GM23338 (cell line): ENCODE data around the gene DOK7. TPM values are rescaled to one million over a fixed set of nuclear protein-coding genes. Genes with fewer than 3 reads are reported as not detected.

Experiments used
- ATAC-seq: fragments of 200-7000 bp; cut with Tn5 transposase; 3 replicates; pipeline ENCODE4 v1.9.1; 2020
- DNase-seq: peaks from one replicate; pipeline ENCODE4 v3.0.0-alpha.2; 2015; ENCODE audit warnings: low spot score
- H2AFZ ChIP-seq: fragments of 200-600 bp; sonication (generic); 2 replicates; pipeline ENCODE4 v1.8.0; 2016; ENCODE audit warnings: antibody characterized with exemption, mild to moderate bottlenecking, moderate library complexity
- H3F3A ChIP-seq: fragments of 200-600 bp; sonication (generic); replicated peaks from 2 replicates; pipeline ENCODE4 v1.8.0; 2017; ENCODE audit warnings: antibody characterized with exemption, mixed run types, low read depth
- H3K27ac ChIP-seq: fragments of 200-600 bp; sonication (generic); 2 replicates; pipeline ENCODE4 v1.6.1; 2016; ENCODE audit warnings: low read depth
- H3K27me3 ChIP-seq: fragments of 200-600 bp; sonication (generic); 2 replicates; pipeline ENCODE4 v1.8.0; 2016; ENCODE audit warnings: mild to moderate bottlenecking, mixed run types, moderate library complexity; ENCODE audit not compliant: insufficient read depth
- H3K36me3 ChIP-seq: fragments of 200-600 bp; sonication (generic); 2 replicates; pipeline ENCODE4 v1.8.0; 2016; ENCODE audit warnings: mild to moderate bottlenecking; ENCODE audit not compliant: insufficient read depth
- H3K4me1 ChIP-seq: fragments of 200-600 bp; sonication (generic); 2 replicates; pipeline ENCODE4 v1.8.0; 2016; ENCODE audit warnings: mild to moderate bottlenecking, moderate library complexity; ENCODE audit not compliant: insufficient read depth
- H3K4me2 ChIP-seq: fragments of 200-600 bp; sonication (generic); 2 replicates; pipeline ENCODE4 v1.7.1; 2017; ENCODE audit warnings: mixed run types
- H3K4me3 ChIP-seq: fragments of 200-600 bp; sonication (generic); 2 replicates; pipeline ENCODE4 v1.6.1; 2016; ENCODE audit warnings: mixed run types
- H3K79me2 ChIP-seq: fragments of 200-600 bp; sonication (generic); replicated peaks from 2 replicates; pipeline ENCODE4 v1.8.0; 2017; ENCODE audit warnings: mild to moderate bottlenecking; ENCODE audit not compliant: insufficient read depth
- H3K9me2 ChIP-seq: fragments of 200-600 bp; sonication (generic); 2 replicates; pipeline ENCODE4 v1.8.0; 2017; ENCODE audit not compliant: insufficient read depth
- H4K20me1 ChIP-seq: fragments of 200-600 bp; sonication (generic); replicated peaks from 2 replicates; pipeline ENCODE4 v1.8.0; 2017; ENCODE audit warnings: mild to moderate bottlenecking; ENCODE audit not compliant: insufficient read depth
- H3K27ac Mint-ChIP-seq: 2 replicates; pipeline ENCODE4 v1.8.0; 2020; ENCODE audit warnings: inconsistent platforms, mild to moderate bottlenecking, moderate library complexity, mixed read lengths
- H3K27me3 Mint-ChIP-seq: 3 replicates; pipeline ENCODE4 v1.8.0; 2022; ENCODE audit warnings: low read depth, mild to moderate bottlenecking, moderate library complexity, mixed read lengths, inconsistent platforms; ENCODE audit not compliant: insufficient read depth, poor library complexity
- H3K36me3 Mint-ChIP-seq: 3 replicates; pipeline ENCODE4 v1.8.0; 2021; ENCODE audit warnings: low read depth, mild to moderate bottlenecking, inconsistent platforms, moderate library complexity, mixed read lengths
- H3K4me1 Mint-ChIP-seq: 3 replicates; pipeline ENCODE4 v1.8.0; 2020; ENCODE audit warnings: mild to moderate bottlenecking, inconsistent platforms, mixed read lengths
- H3K4me3 Mint-ChIP-seq: 3 replicates; pipeline ENCODE4 v1.8.0; 2021; ENCODE audit warnings: moderate library complexity, mild to moderate bottlenecking, inconsistent platforms, mixed read lengths
- H3K9me3 Mint-ChIP-seq: 3 replicates; pipeline ENCODE4 v1.8.0; 2020; ENCODE audit warnings: moderate library complexity, mild to moderate bottlenecking, inconsistent platforms, mixed read lengths
- CREB1 ChIP-seq: fragments of 250-450 bp; sonication (Bioruptor Pico); IDR thresholded peaks from 2 replicates; pipeline ENCODE4 v1.5.0; 2020; ENCODE audit warnings: low read depth, mild to moderate bottlenecking, moderate library complexity
- CTCF ChIP-seq, 2 experiments: fragments of 200-600 bp in 1 of 2; sonication (generic) in 1 of 2; conservative IDR thresholded peaks; 2 replicates each; pipeline versions ENCODE4 v1.5.1 to v1.6.1; 2016 to 2017; ENCODE audit warnings: antibody characterized with exemption in 2 of 2, low read depth in 2 of 2, mild to moderate bottlenecking in 2 of 2, moderate library complexity in 1 of 2
- ETS1 ChIP-seq: IDR thresholded peaks from 2 replicates; pipeline ENCODE4 v1.6.1; 2016; ENCODE audit warnings: antibody characterized with exemption
- EZH2 ChIP-seq: fragments of 200-600 bp; sonication (generic); IDR thresholded peaks from one replicate; pipeline ENCODE4 v1.8.0; 2017; ENCODE audit warnings: antibody characterized with exemption, mild to moderate bottlenecking, low read depth; ENCODE audit not compliant: unreplicated experiment
- JUNB ChIP-seq: IDR thresholded peaks from one replicate; pipeline ENCODE4 v1.6.1; 2016; ENCODE audit warnings: antibody characterized with exemption; ENCODE audit not compliant: unreplicated experiment
- NANOG ChIP-seq: IDR thresholded peaks from 2 replicates; pipeline ENCODE4 v1.6.1; 2016; ENCODE audit warnings: antibody characterized with exemption, borderline replicate concordance
- REST ChIP-seq: IDR thresholded peaks from one replicate; pipeline ENCODE4 v1.6.1; 2018; ENCODE audit warnings: antibody characterized with exemption; ENCODE audit not compliant: unreplicated experiment
- STAT1 ChIP-seq: IDR thresholded peaks from one replicate; pipeline ENCODE4 v1.6.1; 2016; ENCODE audit warnings: antibody characterized with exemption; ENCODE audit not compliant: unreplicated experiment
- ZNF331 ChIP-seq: fragments of 250-450 bp; sonication (Bioruptor Pico); IDR thresholded peaks from 2 replicates; pipeline ENCODE4 v1.5.0; 2020; ENCODE audit warnings: low read depth, mild to moderate bottlenecking, moderate library complexity
- polyA plus RNA-seq: library from polyadenylated mRNA; unstranded; fragments of >200 nt; fragmentation: Nextera tagmentation; extraction: Ambion mirVana; gene quantifications from 2 replicates; pipeline ENCODE4 v1.2.1, GENCODE V29; 2016
- total RNA-seq: library from RNA; depleted of rRNA; stranded (reverse); fragments of >200 nt; shearing (Covaris generic); gene quantifications from 2 replicates; pipeline ENCODE4 v1.2.3, GENCODE V29; 2014

The DOK7 gene
- total and polyA plus RNA-seq, 2 experiments from 2014 or later: 0.34 to 0.52 TPM

DNA sequence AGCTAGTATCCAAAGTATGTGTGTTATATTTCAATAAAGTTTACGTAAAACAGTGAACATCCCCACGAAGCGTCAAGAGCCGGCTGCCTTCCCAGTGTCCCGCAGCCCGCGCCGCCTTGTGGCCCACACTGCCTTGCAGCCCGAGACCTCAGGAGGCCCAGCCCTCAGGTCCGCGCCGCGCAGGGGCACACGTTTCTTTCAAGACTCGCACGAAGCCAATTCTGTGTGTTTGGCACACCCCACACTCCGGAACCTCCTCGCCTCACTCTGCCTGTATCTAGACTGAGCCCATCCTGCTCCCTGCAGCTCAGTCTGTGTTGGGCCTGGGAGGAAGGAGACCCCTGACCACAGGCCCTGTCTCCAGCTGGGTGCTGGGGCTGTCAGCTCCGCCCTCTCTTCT is 63.4 kb downstream of the DOK7 start:
- TF ChIP-seq ZNF331 (CRISPR knock-in tag) (no peak), CREB1 (CRISPR knock-in tag) (no peak), EZH2 (no peak), STAT1 (no peak), CTCF (conservative IDR thresholded peaks at IDR 0.05; ENCODE audit: low read depth in 2 of 2) (no peak), ETS1 (no peak), NANOG (no peak)

GRCh38 chr4:3527101-3527913 is 64.2 kb downstream of the DOK7 start:
- no peak overlapping the region for H3K4me3 Mint-ChIP-seq
- no peak for TF ChIP-seq REST
- TF ChIP-seq JUNB: no peak
- no peak for TF ChIP-seq EZH2

More for the DNA sequence above, 63.4 kb downstream of the DOK7 start:
- H3K4me1 ChIP-seq: peaks cover 11% of the 10 kb centered on the region; the same call in 1 of the 2 replicates
- no peak; the same call in 2 of the 3 replicates for ATAC-seq
- no peaks in the 10 kb centered on the region for H3K9me3 Mint-ChIP-seq
- H3K4me1 Mint-ChIP-seq: peaks cover 22% of the 10 kb centered on the region
- no peak overlapping the region for H3K4me3 Mint-ChIP-seq
- H3K9me2 ChIP-seq: no peaks in the 10 kb centered on the region
- H3K27me3 Mint-ChIP-seq: peaks cover 7% of the 10 kb centered on the region
- DNase-seq: no peak
- H3K4me2 ChIP-seq: no peak overlapping the region
- H3K36me3 Mint-ChIP-seq: peaks cover 30% of the 10 kb centered on the region
- H3F3A ChIP-seq: no peaks in the 10 kb centered on the region
- H3K27me3 ChIP-seq: peaks cover 4% of the 10 kb centered on the region; the same call in 1 of the 2 replicates
- H4K20me1 ChIP-seq: peaks cover 28% of the 10 kb centered on the region
- no peak overlapping the region for H2AFZ ChIP-seq
- no peak overlapping the region for H3K4me3 ChIP-seq
- peaks cover 42% of the 10 kb centered on the region for H3K79me2 ChIP-seq
- peaks cover 14% of the 10 kb centered on the region; the same call in 1 of the 2 replicates for H3K36me3 ChIP-seq
- H3K27ac Mint-ChIP-seq: no peak overlapping the region; the same call in 1 of the 2 replicates
- H3K27ac ChIP-seq: no peak overlapping the region

More at GRCh38 chr4:3527101-3527913, 64.2 kb downstream of the DOK7 start:
- H2AFZ ChIP-seq: no peak overlapping the region
- DNase-seq: no peak
- Mint-ChIP-seq H3K27me3 (peaks cover 10% of the 10 kb centered on the region), H3K27ac (no peak overlapping the region), H3K36me3 (peaks cover 27% of the 10 kb centered on the region), H3K4me1 (peaks cover 24% of the 10 kb centered on the region), H3K9me3 (no peaks in the 10 kb centered on the region)
- no peak overlapping the region for H3K27ac ChIP-seq
- H3K27me3 ChIP-seq: peaks cover 5% of the 10 kb centered on the region; the same call in 1 of the 2 replicates
- H3K9me2 ChIP-seq: no peaks in the 10 kb centered on the region
- H3K36me3 ChIP-seq: peaks cover 14% of the 10 kb centered on the region; the same call in 1 of the 2 replicates
- ATAC-seq: no peak
- peaks cover 12% of the 10 kb centered on the region; the same call in 1 of the 2 replicates for H3K4me1 ChIP-seq
- H3F3A ChIP-seq: no peaks in the 10 kb centered on the region
- H3K79me2 ChIP-seq: peaks cover 45% of the 10 kb centered on the region
- no peak overlapping the region for H3K4me3 ChIP-seq
- H3K4me2 ChIP-seq: no peak overlapping the region
- peaks cover 30% of the 10 kb centered on the region for H4K20me1 ChIP-seq
